Amniotic epithelial cell (primary cell): ENCODE measurements around the gene FSTL5.
A peak's percentile ranks its signal among the peaks of the same experiment; 100 is the strongest.

Experiments
- DNase-seq: peaks from one replicate; pipeline ENCODE4 v3.0.0-alpha.2; 2010; ENCODE audit warnings: low read depth

Gene FSTL5

GRCh38 chr4:162102713-162103112 is 61.1 kb downstream of the FSTL5 start:
- DNase-seq = no peak

GRCh38 chr4:162101337-162101736 is 62.5 kb downstream of the FSTL5 start:
- DNase-seq = no peak

GRCh38 chr4:162075726-162076125 is 88.1 kb downstream of the FSTL5 start:
- DNase-seq = no peak

DNA sequence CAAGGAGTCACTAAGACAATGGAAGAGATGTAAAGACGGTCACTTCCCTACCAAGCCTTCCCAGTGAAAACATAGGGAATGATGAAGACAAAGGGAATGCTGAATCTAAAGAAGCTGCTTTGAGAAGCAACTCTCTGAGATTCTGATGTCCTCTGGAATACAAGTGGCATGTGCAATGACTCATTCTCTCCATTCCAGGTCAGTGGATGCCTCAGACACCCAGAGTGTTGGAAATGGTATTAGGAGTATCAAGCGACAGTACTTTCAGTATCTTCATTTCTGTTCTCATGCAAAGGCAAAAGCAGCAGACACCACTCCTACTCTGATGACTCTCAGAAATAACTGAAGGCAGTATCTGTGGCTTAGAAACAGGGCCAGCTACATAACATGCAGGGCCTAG is 102.6 kb downstream of the FSTL5 start:
- DNase-seq = peak; percentile 8

GRCh38 chr4:162059656-162060055 is 104.1 kb downstream of the FSTL5 start:
- DNase-seq = no peak

DNA sequence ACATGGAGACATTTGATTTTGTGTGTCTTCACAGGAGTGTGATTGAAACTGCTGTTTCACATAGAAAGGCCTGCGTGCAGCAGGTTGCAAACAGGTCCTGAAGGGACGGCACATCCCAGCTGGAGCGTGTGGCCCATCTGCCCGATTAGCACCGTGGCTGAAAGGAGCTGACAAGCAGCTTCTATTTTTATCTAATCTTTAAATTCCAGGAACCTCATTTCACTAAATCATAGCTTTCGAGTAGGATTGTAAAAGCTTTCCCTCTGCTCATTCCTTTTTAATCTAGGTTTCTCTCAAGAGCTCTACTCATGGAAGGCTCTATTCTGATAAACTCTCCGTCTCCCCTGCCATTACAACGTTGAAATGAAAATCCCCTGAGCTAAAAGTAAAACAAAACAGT is 106.8 kb downstream of the FSTL5 start:
- peak; percentile 44 for DNase-seq

- DNase-seq = no peak
These were observed 117.7 kb downstream of the FSTL5 start for GRCh38 chr4:162046135-162046534.

DNA sequence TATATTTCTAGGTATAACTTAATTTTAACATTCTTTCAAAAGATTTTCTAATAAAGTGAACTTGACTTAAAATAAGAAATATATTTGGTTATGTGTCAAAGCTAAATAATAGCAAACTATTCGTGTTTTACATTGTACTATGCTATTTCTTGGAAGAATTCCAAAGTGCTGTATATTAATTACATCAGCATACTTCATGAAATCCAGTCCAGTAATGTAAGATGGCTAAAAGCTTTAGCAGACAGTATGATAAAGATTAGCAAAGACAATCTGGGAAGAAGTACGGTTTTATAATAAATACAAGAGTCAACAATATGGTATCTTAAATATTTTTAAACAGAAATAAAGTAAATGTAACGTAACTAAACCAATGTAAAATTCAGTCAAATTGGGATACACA is 125.7 kb downstream of the FSTL5 start:
- no peak for DNase-seq

DNA sequence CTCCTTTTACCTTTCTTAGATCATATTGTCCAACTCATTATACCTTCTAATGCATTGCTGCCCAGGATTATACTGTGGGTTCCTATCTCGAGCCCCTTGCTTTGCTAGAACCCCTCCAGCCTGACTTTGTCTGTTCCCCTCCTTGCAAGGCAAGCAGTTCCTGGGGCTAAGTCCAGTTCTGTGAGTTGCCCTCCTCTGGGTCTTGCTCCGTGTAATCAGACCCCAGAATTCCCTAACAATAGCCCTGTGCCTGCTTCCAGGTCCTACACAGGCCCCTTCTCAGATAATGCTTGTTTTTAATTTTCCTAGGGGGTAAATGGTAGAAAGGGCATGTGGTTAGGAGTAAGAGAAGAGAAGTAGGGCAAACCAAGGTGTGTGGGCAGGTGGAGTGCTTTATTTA is 145.9 kb downstream of the FSTL5 start:
- DNase-seq = no peak

- no peak for DNase-seq
These were observed 146.8 kb downstream of the FSTL5 start for GRCh38 chr4:162016991-162017390.

DNA sequence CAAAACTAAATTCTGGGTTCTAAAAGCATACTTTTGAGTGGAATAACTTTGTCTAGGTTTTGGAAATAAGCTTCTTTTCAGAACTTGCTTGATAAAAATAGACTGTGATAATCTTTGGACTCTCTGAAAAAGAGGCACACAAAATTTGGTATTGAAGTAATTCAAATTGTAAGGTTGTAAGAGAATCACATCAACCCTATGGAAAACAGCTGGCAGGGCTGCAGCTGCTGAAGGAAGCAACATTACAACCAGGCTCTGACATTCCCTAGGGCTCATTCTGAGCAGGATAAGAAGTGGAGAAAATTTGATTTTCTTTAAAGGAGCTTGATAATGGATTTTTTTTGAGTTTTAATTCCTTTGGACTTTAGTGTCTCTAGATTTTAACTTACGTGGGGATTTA is 147.6 kb downstream of the FSTL5 start:
- DNase-seq = no peak

DNA sequence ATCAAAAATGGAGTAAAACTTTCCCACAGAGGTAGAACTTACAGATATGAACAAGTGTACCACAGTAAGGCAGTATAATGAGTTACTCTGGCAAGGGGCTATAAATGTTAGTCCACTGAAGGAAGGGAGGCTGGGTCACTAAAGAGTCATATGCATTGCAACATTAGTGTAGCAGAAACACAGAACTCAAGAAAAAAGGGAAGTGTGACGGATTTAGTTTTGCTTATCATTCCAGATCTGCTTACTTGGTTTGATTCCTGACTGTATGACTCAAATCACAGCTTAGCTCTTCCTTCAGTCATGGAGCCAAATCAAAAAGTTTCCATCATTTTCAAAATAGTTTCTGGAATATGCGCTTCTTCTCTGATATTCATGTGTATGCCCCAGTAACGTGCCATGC is 148.7 kb downstream of the FSTL5 start:
- DNase-seq = peak; percentile 81

DNA sequence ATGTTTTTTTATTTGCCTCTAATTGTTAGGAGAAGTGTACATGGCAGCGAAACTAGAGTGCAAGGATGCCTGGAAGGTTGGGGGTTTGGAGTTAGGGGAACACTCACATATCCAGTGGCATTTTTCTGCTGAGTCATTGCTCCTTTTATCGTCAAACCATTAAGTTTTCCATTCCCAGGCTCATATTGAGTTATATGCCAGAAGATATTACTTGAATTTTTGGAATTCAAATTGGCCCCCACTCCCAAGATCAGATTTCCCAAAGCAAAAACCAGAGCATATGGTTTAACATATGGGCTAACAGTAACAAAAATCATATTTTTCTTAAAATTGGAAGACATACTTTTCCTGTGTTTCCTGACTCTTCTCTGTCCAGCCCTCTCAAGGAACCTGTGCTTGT is 152.7 kb downstream of the FSTL5 start:
- peak; percentile 9 for DNase-seq

DNA sequence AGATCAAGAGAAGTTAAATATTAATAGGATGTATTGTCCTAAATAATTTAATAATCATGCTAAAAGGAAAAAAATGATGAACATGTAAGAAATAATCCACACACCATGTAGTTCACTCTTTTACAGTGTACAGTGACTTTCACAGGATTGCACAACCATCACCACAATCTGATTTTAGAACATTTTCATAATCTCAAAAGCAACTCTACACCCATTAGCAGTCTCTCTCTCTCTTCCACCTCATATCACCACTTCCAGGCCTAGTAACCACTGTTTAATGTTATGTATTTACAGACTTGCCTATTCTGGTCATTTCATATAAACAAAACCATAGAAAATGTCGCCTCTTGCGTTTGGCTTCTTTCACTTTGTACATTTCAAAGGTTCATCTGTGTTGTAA is 153.4 kb downstream of the FSTL5 start:
- peak; percentile 83 for DNase-seq

DNA sequence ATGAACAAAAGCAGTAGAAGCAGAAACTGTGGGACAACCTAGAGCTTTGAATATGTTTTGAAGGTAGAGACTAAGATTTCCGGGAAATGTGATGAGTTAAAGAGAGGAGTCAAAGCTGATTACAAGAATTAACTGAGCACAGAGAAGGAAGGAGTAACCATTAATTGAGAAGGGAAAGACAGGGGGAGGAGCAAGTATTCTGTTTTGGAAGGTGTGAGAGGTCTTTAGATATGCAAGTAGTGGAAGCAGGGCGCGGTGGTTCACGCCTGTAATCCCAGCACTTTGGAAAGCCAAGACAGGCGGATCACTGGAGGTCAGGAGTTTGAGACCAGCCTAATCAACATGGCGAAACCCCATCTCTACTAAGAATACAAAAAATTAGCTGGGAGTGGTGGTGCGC is 171.5 kb downstream of the FSTL5 start:
- no peak for DNase-seq

GRCh38 chr4:161991811-161992210 is 172.0 kb downstream of the FSTL5 start:
- no peak for DNase-seq

GRCh38 chr4:161990721-161991120 is 173.1 kb downstream of the FSTL5 start:
- no peak for DNase-seq

- DNase-seq = no peak
These were observed 174.9 kb downstream of the FSTL5 start for GRCh38 chr4:161988946-161989345.

GRCh38 chr4:161987611-161988010 is 176.2 kb downstream of the FSTL5 start:
- DNase-seq = no peak

DNA sequence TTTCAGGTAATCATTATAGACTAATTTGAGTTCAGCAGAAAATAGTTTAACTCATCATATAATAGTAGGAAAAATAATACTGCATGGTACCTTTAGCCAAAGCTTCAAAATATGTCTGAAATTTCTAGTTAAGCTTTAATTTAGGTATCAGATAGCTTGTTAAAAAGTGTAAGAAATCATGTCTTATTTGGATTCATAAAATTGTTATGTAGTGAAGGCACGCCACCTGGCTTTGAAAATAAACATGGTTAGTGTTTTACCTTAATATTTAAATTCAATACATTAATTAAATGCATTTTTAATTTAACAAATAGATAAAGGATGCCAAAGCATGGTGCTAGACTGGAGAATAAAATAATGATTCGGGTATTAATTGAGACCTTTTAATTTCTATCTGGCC is 211.4 kb downstream of the FSTL5 start:
- DNase-seq = no peak

DNA sequence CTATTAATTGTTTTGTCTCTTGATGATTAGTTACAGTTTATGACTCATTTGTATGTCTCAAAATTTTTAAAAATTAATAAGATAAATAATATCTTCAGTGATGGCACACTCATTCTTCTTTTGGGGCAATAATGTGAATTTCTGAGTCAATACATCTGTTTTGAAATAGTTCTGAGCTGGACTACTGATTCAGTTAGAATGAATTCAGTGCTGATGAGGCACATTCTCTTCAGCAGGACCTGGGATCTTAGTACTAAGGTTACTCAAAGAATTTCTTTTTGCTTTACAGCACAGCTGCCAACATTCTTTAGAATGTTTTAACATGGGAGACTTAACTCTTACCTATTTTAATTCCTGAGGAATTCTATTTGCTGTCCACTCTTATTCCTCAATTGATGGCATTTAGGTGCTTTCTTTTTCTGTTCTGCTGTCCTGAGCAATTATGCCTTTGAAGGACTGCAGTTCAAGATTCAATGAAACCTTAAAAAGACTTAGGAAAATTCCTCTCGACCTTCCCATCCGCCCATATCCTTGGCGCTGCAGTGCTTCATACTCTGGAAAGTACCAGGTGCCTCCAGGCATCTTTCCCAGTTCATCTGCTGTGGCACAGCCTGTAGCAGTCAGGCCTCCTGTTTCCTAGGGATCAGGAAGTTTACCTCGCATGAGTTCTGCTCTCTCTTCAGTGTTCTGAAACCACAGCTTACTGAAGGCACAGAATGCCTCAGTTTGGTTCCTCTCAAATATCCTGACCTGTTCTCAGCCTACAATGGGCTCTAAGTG is 213.7 kb downstream of the FSTL5 start:
- DNase-seq = peak; percentile 82

DNA sequence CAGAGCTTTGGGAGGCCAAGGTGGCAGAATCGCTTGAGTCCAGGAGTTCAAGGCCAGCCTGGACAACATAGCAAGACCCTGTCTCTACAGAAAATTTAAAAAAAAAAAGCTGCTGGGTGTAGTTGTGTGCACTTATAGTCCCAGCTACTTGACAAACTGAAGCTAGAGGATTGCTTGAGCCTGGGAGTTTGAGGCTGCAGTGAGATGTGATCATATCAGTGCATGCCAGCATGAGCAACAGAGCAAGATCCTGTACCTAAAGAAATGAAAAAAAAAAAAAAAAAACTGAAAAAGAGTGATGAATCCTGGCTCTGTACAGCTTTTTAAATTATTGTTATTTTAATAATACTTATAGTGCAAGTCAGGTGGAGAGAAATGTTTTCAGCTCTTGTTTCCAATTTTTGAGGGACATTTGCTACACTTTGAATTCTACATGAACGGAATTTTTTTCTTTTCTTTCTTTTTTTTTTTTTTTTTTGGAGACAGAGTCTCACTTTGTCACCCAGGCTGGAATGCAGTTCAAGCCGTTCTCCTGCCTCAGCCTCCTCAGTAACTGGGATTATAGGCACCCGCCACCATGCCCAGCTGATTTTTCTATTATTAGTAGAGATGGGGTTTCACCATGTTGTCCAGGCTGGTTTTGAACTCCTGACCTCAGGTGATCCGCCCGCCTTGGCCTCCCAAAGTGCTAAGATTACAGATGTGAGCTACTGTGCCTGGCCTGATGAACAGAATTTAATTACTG is 215.6 kb downstream of the FSTL5 start:
- no peak for DNase-seq

DNA sequence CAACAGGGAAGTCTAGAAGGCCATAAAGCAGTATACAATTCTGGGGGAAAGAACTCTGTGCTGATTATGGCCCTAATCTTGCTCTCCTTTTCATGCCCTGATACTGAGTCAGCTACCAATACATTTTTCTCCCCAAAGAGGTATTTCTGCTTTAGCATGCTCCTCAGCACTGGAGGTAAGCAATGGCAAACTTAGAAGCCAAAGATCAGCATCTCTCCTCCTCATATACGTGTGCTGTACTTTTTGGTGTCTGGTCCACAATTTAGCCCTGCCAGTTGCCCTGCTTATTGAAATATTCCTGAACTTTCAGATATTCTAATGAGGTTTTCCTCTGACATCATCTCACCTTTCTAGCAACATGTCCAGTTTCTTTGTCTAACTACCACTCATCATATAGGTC is 226.2 kb downstream of the FSTL5 start:
- peak; percentile 6 for DNase-seq
